ENCODE data around the gene TM4SF1. TPM values are rescaled to one million over a fixed set of nuclear protein-coding genes. Genes with fewer than 3 reads are reported as not detected.
"Not testable (repeated sequence)": the region's sequence is repeated elsewhere in the genome, so short reads cannot be mapped to it uniquely, and the experiment has no call there.

The TM4SF1 gene
- total RNA-seq, 1 experiment from 2014 or later: 1,063 TPM

GRCh38 chr3:149340310-149340933 lies 37.0 kb downstream of the TM4SF1 start:
- Histone ChIP-seq H3K9me3 (ENCODE audit: control insufficient read depth, insufficient read depth, low read depth, low read length) (peaks cover 36% of the 10 kb centered on the region; the same call in 1 of the 2 replicates), H3K27me3 (ENCODE audit: control insufficient read depth, insufficient read depth, low read length) (no peaks in the 10 kb centered on the region), H3K4me1 (ENCODE audit: control insufficient read depth, insufficient read depth, low read length) (peaks cover 31% of the 10 kb centered on the region), H3K27ac (ENCODE audit: low read length) (peak overlapping the region; percentile 100), H3K4me3 (ENCODE audit: low read depth in 2 of 2, low read length in 2 of 2) (peak overlapping the region; percentile 4 to 27; a peak in 3 of 4 replicates), H3K36me3 (ENCODE audit: control insufficient read depth, insufficient read depth, low read length) (no peaks in the 10 kb centered on the region)
- peak; percentile 90 for ATAC-seq
- in situ Hi-C loops (cut with HindIII; ENCODE audit: low pct_unique_long_range_greater_than_20kb, low sequenced_read_pairs): no loop called here
- POLR2A ChIA-PET: interaction anchor here (0.8 to 1.4 kb wide), 6 partner anchors 21 to 37 kb away, joined by 3 to 5 read pairs (median 4); partner anchors contain the start of gene TM4SF1
- CTCF ChIA-PET: interaction anchor here (0.6 to 1.2 kb wide), 4 partner anchors 9 to 220 kb away, joined by 3 to 6 read pairs (median 4); no protein-coding TSS in a partner anchor
- no peak for DNase-seq (ENCODE audit: low read depth, low spot score)
- TSS peak; percentile 98 for BruUV-seq (replicated peaks)
- intact Hi-C loops (cut with micrococcal nuclease; ENCODE audit: unreplicated experiment): loop anchor here (2.0 kb wide), 1 partner anchor 26 kb away; no protein-coding TSS in a partner anchor
- TF ChIP-seq, protein P1, sequence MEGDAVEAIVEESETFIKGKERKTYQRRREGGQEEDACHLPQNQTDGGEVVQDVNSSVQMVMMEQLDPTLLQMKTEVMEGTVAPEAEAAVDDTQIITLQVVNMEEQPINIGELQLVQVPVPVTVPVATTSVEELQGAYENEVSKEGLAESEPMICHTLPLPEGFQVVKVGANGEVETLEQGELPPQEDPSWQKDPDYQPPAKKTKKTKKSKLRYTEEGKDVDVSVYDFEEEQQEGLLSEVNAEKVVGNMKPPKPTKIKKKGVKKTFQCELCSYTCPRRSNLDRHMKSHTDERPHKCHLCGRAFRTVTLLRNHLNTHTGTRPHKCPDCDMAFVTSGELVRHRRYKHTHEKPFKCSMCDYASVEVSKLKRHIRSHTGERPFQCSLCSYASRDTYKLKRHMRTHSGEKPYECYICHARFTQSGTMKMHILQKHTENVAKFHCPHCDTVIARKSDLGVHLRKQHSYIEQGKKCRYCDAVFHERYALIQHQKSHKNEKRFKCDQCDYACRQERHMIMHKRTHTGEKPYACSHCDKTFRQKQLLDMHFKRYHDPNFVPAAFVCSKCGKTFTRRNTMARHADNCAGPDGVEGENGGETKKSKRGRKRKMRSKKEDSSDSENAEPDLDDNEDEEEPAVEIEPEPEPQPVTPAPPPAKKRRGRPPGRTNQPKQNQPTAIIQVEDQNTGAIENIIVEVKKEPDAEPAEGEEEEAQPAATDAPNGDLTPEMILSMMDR (IDR thresholded peaks at IDR 0.05): no peak
- peak; percentile 90 for TF ChIP-seq POLR2AphosphoS5 (IDR thresholded peaks at IDR 0.05; ENCODE audit: low read depth, low read length)
- TF ChIP-seq REST (IDR thresholded peaks at IDR 0.05; ENCODE audit: insufficient read depth in 1 of 2, low read depth in 2 of 2, low read length in 1 of 2): 0 out of 4 replicates have a peak, but pooled peaks of 1 of the 2 experiments have one; percentile 48
- TF ChIP-seq SIN3A (IDR thresholded peaks at IDR 0.05; ENCODE audit: borderline replicate concordance, insufficient read depth, low read depth, low read length): no peak
- TF ChIP-seq TCF7L2 (IDR thresholded peaks at IDR 0.05; ENCODE audit: low read depth, low read length): peak; percentile 98

DNA sequence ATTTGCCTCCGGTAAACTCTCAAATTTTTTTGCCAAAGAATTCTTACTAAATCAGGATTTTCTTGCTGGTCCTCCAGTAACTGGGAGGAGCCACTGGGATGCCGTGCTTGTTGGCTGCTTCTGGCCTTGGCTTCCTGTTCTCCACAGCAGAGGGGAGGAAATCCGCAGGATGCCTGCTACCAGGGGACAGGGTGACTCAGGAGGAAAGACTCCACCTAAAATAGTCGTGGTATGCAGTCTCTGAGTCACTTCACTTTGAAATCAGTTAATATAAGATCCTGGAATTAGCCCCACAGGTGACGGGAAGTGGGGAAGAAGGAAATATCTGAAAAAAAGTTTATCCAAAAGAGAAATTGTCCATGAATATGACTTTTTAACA lies 37.5 kb downstream of the TM4SF1 start:
- ATAC-seq (peak; percentile 98), DNase-seq (ENCODE audit: low read depth, low spot score) (peak; percentile 99)
- H3K36me3 ChIP-seq (ENCODE audit: control insufficient read depth, insufficient read depth, low read length): no peaks in the 10 kb centered on the region
- no TSS peak for BruUV-seq (replicated peaks)
- CTCF ChIA-PET: interaction anchor here (0.7 to 1.2 kb wide), 3 partner anchors 9 to 220 kb away, joined by 3 to 4 read pairs (median 3); no protein-coding TSS in a partner anchor
- H3K4me3 ChIP-seq (ENCODE audit: low read depth in 2 of 2, low read length in 2 of 2): peak overlapping the region; percentile 4 to 27; a peak in 3 of 4 replicates
- H3K27ac ChIP-seq (ENCODE audit: low read length): peak overlapping the region; percentile 100
- peaks cover 36% of the 10 kb centered on the region; the same call in 1 of the 2 replicates for H3K9me3 ChIP-seq (ENCODE audit: control insufficient read depth, insufficient read depth, low read depth, low read length)
- intact Hi-C loops (cut with micrococcal nuclease; ENCODE audit: unreplicated experiment): loop anchor here (2.0 kb wide), 1 partner anchor 27 kb away; no protein-coding TSS in a partner anchor
- H3K4me1 ChIP-seq (ENCODE audit: control insufficient read depth, insufficient read depth, low read length): peaks cover 31% of the 10 kb centered on the region
- TF ChIP-seq, protein P1 (IDR thresholded peaks at IDR 0.05): no peak
- TF ChIP-seq REST (IDR thresholded peaks at IDR 0.05; ENCODE audit: insufficient read depth in 1 of 2, low read depth in 2 of 2, low read length in 1 of 2): no peak; a peak in 1 of 4 replicates
- TF ChIP-seq TCF7L2 (IDR thresholded peaks at IDR 0.05; ENCODE audit: low read depth, low read length): peak; percentile 99
- TF ChIP-seq SIN3A (IDR thresholded peaks at IDR 0.05; ENCODE audit: borderline replicate concordance, insufficient read depth, low read depth, low read length): no peak
- TF ChIP-seq POLR2AphosphoS5 (IDR thresholded peaks at IDR 0.05; ENCODE audit: low read depth, low read length): peak; percentile 92
- H3K27me3 ChIP-seq (ENCODE audit: control insufficient read depth, insufficient read depth, low read length): no peaks in the 10 kb centered on the region
- POLR2A ChIA-PET: interaction anchor here (1.0 to 1.4 kb wide), 3 partner anchors 23 to 38 kb away, joined by 3 to 5 read pairs (median 4); partner anchors contain the start of gene TM4SF1
- in situ Hi-C loops (cut with HindIII; ENCODE audit: low pct_unique_long_range_greater_than_20kb, low sequenced_read_pairs): no loop called here

DNA sequence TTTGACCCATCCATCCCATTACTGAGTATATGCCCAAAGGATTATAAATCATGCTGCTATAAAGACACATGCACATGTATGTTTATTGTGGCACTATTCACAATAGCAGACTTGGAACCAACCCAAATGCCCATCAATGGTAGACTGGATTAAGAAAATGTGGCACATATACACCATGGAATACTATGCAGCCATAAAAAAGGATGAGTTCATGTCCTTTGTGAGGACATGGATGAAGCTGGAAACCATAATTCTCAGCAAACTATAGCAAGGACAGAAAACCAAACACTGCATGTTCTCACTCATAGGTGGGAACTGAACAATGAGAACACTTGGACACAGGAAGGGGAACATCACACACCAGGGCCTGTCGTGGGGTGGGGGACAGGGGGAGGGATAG lies 40.0 kb downstream of the TM4SF1 start:
- ATAC-seq; intact Hi-C loops (cut with micrococcal nuclease; ENCODE audit: unreplicated experiment); H3K27me3 ChIP-seq (ENCODE audit: control insufficient read depth, insufficient read depth, low read length); in situ Hi-C loops (cut with HindIII; ENCODE audit: low pct_unique_long_range_greater_than_20kb, low sequenced_read_pairs); CTCF ChIA-PET; H3K36me3 ChIP-seq (ENCODE audit: control insufficient read depth, insufficient read depth, low read length); BruUV-seq (replicated peaks); DNase-seq (ENCODE audit: low read depth, low spot score); H3K4me3 ChIP-seq (ENCODE audit: low read depth in 2 of 2, low read length in 2 of 2); POLR2A ChIA-PET: not testable (repeated sequence)
- H3K4me1 ChIP-seq (ENCODE audit: control insufficient read depth, insufficient read depth, low read length): peaks cover 52% of the 10 kb centered on the region
- H3K27ac ChIP-seq (ENCODE audit: low read length): peak overlapping the region; percentile 100
- peaks cover 19% of the 10 kb centered on the region; the same call in 1 of the 2 replicates for H3K9me3 ChIP-seq (ENCODE audit: control insufficient read depth, insufficient read depth, low read depth, low read length)

Measured in Panc1 (cell line).